NCI-H345 treated with DMSO at 0.1 percent for 48 hours (cell line): ENCODE data around the gene STARD3NL.

ENCODE experiments used
- DNase-seq: peaks from one replicate; lab custom pipeline; 2025; ENCODE audit not compliant: unreplicated experiment; lab: John Stamatoyannopoulos, UW

The STARD3NL gene

GRCh38 chr7:38182450-38182849, 4.4 kb downstream of the STARD3NL start:
- DNase-seq: no peak

- no peak for DNase-seq
These were observed 7.6 kb downstream of the STARD3NL start for GRCh38 chr7:38185395-38186307.

- DNase-seq: no peak
These were observed 8.7 kb downstream of the STARD3NL start for GRCh38 chr7:38186593-38187314.

- no peak for DNase-seq
These were observed 9.9 kb downstream of the STARD3NL start for GRCh38 chr7:38187794-38188440.

GRCh38 chr7:38189231-38189938, 11.3 kb downstream of the STARD3NL start:
- no peak for DNase-seq

GRCh38 chr7:38190011-38190410, 12.0 kb downstream of the STARD3NL start:
- DNase-seq: no peak

- no peak for DNase-seq
These were observed 13.7 kb downstream of the STARD3NL start for GRCh38 chr7:38191791-38192190.

- DNase-seq: no peak
These were observed 14.3 kb downstream of the STARD3NL start for GRCh38 chr7:38192327-38192726.

GRCh38 chr7:38195804-38196595, 18.0 kb downstream of the STARD3NL start:
- DNase-seq: no peak

- no peak for DNase-seq
These were observed 20.3 kb downstream of the STARD3NL start for GRCh38 chr7:38198366-38198765.

- DNase-seq: no peak
These were observed 21.1 kb downstream of the STARD3NL start for GRCh38 chr7:38199154-38199553.

- DNase-seq: no peak
These were observed 21.7 kb downstream of the STARD3NL start for GRCh38 chr7:38199782-38200181.

GRCh38 chr7:38206071-38206470, 28.0 kb downstream of the STARD3NL start:
- no peak for DNase-seq

GRCh38 chr7:38207843-38208242, 29.8 kb downstream of the STARD3NL start:
- no peak for DNase-seq

GRCh38 chr7:38211486-38211885, 33.4 kb downstream of the STARD3NL start:
- no peak for DNase-seq

GRCh38 chr7:38211940-38212339, 33.9 kb downstream of the STARD3NL start:
- no peak for DNase-seq

GRCh38 chr7:38215115-38215514, 37.1 kb downstream of the STARD3NL start:
- no peak for DNase-seq

GRCh38 chr7:38215735-38216670, 38.0 kb downstream of the STARD3NL start:
- DNase-seq: peak; percentile 14

GRCh38 chr7:38217672-38218071, 39.6 kb downstream of the STARD3NL start:
- no peak for DNase-seq
